HCT116 (cell line): ENCODE measurements around the gene GTF2F1.

Experiments
- ELF1 ChIP-seq: IDR thresholded peaks from 2 replicates; pipeline ENCODE4 v1.6.1; 2012; ENCODE audit warnings: low read depth, borderline replicate concordance
- EZH2 ChIP-seq: fragments of 200-600 bp; sonication (generic); IDR thresholded peaks from 2 replicates; pipeline ENCODE4 v1.6.1; 2017; ENCODE audit warnings: antibody characterized with exemption, mixed run types
- EZH2phosphoT487 ChIP-seq: fragments of 200-600 bp; IDR thresholded peaks from 2 replicates; pipeline ENCODE4 v1.6.1; 2018; ENCODE audit warnings: antibody characterized with exemption, borderline replicate concordance
- FOSL1 ChIP-seq: IDR thresholded peaks from 2 replicates; pipeline ENCODE4 v1.6.1; 2012; ENCODE audit warnings: low read depth
- POLR2A ChIP-seq: IDR thresholded peaks from 2 replicates; pipeline ENCODE4 v1.7.0; 2011; ENCODE audit warnings: borderline replicate concordance; ENCODE audit not compliant: insufficient read depth, insufficient read length; ENCODE audit errors: extremely low read depth
- POLR2AphosphoS5 ChIP-seq: IDR thresholded peaks from 2 replicates; pipeline ENCODE4 v1.6.1; 2011; ENCODE audit warnings: mild to moderate bottlenecking, low read depth, low read length, moderate library complexity
- RAD21 ChIP-seq: IDR thresholded peaks from 2 replicates; pipeline ENCODE4 v1.6.1; 2012; ENCODE audit warnings: low read depth, mild to moderate bottlenecking
- SIN3A ChIP-seq: IDR thresholded peaks from 2 replicates; pipeline ENCODE4 v1.6.1; 2012; ENCODE audit warnings: low read depth
- SP1 ChIP-seq: IDR thresholded peaks from 2 replicates; pipeline ENCODE4 v1.6.1; 2012; ENCODE audit warnings: low read depth
- YY1 ChIP-seq: IDR thresholded peaks from 2 replicates; pipeline ENCODE4 v1.6.1; 2011; ENCODE audit warnings: low read length, low read depth, moderate library complexity, mild to moderate bottlenecking; ENCODE audit not compliant: insufficient replicate concordance; ENCODE audit errors: extremely low read depth
- TF ChIP-seq, protein P1 (sequence below), 3 experiments: fragments of 200-600 bp in 1 of 3; sonication (generic) in 1 of 3; IDR thresholded peaks in 2 of 3; conservative IDR thresholded peaks in 1 of 3; 2 replicates each; pipeline ENCODE4 v1.5.1; 2012 to 2017; ENCODE audit warnings: low read depth in 2 of 3, low read length in 2 of 3, antibody characterized with exemption in 1 of 3, borderline replicate concordance in 1 of 3, control low read depth in 1 of 3, mild to moderate bottlenecking in 1 of 3, mixed read lengths in 1 of 3, mixed run types in 1 of 3, moderate library complexity in 1 of 3; ENCODE audit not compliant: insufficient read depth in 1 of 3
- TF ChIP-seq, protein P2 (sequence below): IDR thresholded peaks from 2 replicates; pipeline ENCODE4 v1.6.1; 2012; ENCODE audit warnings: low read depth
- TF ChIP-seq, protein P3 (sequence below): IDR thresholded peaks from 2 replicates; pipeline ENCODE4 v1.6.1; 2012

DNA sequence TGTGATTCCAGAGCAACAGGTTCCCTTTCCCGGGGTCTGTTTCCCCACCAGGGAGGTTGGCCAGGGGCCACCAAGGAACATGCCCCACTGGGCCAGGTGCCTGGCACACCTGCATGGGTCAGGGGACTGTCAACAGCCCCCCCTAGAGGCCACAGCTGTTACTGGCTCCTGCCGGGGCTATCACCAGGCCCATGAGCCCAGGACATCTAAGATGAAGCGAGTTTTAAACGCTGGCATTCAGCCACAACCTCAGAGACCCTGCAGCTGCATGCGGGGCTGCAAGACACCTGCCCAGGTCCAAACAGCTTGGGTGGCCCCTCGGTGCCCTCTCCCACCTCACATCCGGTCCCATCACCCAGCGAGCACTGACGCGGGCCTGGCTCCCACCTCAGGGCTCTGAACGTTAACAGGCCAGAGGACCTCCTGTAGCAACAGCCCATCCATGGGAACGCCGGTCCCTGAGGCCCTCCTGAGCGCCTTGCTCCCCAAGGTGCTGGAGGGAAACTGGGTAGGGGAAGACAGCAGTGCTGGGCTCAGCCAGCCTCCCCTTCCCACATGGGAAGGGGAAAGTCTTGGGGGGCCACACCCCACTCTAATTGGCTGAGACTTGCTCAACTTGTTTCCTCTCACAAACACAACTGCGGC is 19.6 kb upstream of the GTF2F1 start:
- TF ChIP-seq, protein P1, sequence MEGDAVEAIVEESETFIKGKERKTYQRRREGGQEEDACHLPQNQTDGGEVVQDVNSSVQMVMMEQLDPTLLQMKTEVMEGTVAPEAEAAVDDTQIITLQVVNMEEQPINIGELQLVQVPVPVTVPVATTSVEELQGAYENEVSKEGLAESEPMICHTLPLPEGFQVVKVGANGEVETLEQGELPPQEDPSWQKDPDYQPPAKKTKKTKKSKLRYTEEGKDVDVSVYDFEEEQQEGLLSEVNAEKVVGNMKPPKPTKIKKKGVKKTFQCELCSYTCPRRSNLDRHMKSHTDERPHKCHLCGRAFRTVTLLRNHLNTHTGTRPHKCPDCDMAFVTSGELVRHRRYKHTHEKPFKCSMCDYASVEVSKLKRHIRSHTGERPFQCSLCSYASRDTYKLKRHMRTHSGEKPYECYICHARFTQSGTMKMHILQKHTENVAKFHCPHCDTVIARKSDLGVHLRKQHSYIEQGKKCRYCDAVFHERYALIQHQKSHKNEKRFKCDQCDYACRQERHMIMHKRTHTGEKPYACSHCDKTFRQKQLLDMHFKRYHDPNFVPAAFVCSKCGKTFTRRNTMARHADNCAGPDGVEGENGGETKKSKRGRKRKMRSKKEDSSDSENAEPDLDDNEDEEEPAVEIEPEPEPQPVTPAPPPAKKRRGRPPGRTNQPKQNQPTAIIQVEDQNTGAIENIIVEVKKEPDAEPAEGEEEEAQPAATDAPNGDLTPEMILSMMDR (IDR thresholded peaks at IDR 0.05 in 2 of 3, conservative IDR thresholded peaks at IDR 0.05 in 1 of 3; ENCODE audit: borderline replicate concordance in 1 of 3, insufficient read depth in 1 of 3, low read depth in 2 of 3, low read length in 2 of 3) = peak; percentile 48 to 95 (median 87); a peak in 5 of 6 replicates
- TF ChIP-seq EZH2 = no peak
- no peak for TF ChIP-seq ELF1
- TF ChIP-seq, protein P2, sequence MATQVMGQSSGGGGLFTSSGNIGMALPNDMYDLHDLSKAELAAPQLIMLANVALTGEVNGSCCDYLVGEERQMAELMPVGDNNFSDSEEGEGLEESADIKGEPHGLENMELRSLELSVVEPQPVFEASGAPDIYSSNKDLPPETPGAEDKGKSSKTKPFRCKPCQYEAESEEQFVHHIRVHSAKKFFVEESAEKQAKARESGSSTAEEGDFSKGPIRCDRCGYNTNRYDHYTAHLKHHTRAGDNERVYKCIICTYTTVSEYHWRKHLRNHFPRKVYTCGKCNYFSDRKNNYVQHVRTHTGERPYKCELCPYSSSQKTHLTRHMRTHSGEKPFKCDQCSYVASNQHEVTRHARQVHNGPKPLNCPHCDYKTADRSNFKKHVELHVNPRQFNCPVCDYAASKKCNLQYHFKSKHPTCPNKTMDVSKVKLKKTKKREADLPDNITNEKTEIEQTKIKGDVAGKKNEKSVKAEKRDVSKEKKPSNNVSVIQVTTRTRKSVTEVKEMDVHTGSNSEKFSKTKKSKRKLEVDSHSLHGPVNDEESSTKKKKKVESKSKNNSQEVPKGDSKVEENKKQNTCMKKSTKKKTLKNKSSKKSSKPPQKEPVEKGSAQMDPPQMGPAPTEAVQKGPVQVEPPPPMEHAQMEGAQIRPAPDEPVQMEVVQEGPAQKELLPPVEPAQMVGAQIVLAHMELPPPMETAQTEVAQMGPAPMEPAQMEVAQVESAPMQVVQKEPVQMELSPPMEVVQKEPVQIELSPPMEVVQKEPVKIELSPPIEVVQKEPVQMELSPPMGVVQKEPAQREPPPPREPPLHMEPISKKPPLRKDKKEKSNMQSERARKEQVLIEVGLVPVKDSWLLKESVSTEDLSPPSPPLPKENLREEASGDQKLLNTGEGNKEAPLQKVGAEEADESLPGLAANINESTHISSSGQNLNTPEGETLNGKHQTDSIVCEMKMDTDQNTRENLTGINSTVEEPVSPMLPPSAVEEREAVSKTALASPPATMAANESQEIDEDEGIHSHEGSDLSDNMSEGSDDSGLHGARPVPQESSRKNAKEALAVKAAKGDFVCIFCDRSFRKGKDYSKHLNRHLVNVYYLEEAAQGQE = no peak
- no peak for TF ChIP-seq POLR2A
- peak; percentile 57 for TF ChIP-seq RAD21
- no peak for TF ChIP-seq YY1
- no peak for TF ChIP-seq SP1
- no peak for TF ChIP-seq SIN3A
- no peak; the same call in 1 of the 2 replicates for TF ChIP-seq POLR2AphosphoS5
- no peak for TF ChIP-seq EZH2phosphoT487
- TF ChIP-seq FOSL1 = no peak
- TF ChIP-seq, protein P3, sequence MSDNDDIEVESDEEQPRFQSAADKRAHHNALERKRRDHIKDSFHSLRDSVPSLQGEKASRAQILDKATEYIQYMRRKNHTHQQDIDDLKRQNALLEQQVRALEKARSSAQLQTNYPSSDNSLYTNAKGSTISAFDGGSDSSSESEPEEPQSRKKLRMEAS = no peak
